Measurements from ENCODE around the gene SPRR2G.
"Not testable (repeated sequence)": the region's sequence is repeated elsewhere in the genome, so short reads cannot be mapped to it uniquely, and the experiment has no call there.

SPRR2G gene

GRCh38 chr1:153112454-153112853 is 38.2 kb downstream of the SPRR2G start:
- DNase-seq = not testable (repeated sequence)

GRCh38 chr1:153100245-153100644 is 50.4 kb downstream of the SPRR2G start:
- DNase-seq = peak; percentile 93

All from NCI-H226 (cell line).